GM19324 (cell line): ENCODE measurements around the gene DCST1.

Source experiments
- ATAC-seq: cut with Tn5 transposase; IDR thresholded peaks from one replicate; pipeline ENCODE4 v1.9.1; 2021; ENCODE audit warnings: mild to moderate bottlenecking, moderate library complexity; ENCODE audit not compliant: unreplicated experiment, low FRiP score

DCST1 gene

DNA sequence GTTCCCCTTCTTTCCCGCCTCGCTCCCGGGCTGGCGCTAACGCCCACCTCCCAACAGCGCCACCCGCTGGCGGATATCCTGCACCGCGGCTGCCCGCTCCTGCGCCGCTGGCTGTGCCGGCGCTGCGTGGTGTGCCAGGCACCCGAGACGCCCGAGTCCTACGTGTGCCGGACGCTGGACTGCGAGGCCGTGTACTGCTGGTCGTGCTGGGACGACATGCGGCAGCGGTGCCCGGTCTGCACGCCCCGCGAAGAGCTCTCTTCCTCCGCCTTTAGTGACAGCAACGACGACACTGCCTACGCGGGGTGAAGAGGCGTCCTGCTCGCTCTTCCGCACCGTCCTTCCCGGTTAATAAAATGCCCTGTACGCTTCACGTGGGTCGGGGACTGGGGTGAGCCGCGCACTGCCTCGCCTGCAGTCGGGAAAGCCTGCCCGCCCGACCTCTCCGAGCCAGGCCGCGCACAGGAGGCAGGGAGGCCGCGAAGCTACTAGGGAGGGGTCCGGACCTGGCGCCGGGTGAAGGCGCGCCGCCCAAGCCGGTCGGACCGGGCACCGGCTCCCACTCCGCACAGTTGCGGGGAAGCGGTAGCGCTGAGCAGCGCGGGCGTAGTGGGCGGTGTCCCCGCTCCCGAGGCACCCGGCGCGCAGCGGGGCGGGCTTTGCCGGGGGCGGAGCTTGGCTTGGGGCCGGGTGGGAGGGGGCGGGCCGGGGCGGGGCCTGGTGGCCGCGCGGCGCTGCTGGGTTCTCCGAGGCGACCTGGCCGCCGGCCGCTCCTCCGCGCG, 17.1 kb downstream of the DCST1 start, which contains the start of gene ADAM15:
ADAM15 (plus strand) TSS at position 757 of the 782 bp plus-strand sequence. CDS start 71 bp downstream, outside the sequence.
- peak; percentile 62 for ATAC-seq

DNA sequence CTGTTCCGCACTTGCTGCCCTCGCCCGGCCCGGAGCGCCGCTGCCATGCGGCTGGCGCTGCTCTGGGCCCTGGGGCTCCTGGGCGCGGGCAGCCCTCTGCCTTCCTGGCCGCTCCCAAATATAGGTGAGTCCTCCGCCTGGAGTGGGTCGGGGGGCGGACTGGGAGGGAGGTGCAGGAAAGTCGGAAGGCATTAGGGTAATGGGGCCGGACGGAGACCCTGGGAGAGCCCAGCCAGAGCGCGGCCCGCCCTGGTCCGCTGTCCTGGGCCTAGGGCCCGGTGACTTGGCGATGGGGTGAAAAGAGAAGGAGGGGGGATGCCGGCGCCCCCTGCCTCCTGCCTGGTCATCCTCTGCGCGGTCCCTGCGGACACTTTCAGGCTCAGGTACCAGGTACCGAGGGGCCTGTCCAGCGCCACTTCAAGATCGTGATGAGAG, 17.7 kb downstream of the DCST1 start:
- peak; percentile 15 for ATAC-seq

DNA sequence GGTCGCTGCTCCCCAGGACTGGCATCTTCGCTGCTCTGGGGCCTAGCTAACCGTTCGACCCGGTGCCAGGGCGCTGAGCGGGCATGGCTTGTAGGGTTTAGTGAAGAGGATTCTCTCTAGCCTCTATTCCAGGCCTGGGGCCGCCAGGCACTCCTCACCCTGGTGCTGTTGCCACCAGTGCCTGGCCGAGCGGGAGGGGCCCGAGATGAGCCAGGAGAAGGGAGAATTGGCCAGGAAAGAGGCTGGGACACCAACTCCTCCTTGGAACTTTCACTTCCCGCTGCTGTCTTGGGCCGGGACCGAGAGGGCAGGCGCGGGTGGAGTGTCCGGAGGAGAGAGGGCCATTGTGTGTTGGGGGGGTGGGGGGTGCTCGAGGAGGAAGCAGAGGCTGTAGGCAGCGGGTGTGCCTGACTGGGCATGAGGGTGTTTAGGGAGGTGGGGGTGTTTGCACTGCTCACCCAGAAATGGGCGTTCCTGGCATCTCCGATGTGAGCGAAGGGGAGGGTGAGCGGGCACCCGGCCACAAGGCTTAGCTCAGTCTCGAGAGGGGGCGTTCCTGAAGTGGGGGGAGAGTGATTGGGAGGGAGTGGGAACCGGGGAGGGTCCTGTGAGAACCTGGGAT, 18.3 kb downstream of the DCST1 start:
- ATAC-seq: no peak

DNA sequence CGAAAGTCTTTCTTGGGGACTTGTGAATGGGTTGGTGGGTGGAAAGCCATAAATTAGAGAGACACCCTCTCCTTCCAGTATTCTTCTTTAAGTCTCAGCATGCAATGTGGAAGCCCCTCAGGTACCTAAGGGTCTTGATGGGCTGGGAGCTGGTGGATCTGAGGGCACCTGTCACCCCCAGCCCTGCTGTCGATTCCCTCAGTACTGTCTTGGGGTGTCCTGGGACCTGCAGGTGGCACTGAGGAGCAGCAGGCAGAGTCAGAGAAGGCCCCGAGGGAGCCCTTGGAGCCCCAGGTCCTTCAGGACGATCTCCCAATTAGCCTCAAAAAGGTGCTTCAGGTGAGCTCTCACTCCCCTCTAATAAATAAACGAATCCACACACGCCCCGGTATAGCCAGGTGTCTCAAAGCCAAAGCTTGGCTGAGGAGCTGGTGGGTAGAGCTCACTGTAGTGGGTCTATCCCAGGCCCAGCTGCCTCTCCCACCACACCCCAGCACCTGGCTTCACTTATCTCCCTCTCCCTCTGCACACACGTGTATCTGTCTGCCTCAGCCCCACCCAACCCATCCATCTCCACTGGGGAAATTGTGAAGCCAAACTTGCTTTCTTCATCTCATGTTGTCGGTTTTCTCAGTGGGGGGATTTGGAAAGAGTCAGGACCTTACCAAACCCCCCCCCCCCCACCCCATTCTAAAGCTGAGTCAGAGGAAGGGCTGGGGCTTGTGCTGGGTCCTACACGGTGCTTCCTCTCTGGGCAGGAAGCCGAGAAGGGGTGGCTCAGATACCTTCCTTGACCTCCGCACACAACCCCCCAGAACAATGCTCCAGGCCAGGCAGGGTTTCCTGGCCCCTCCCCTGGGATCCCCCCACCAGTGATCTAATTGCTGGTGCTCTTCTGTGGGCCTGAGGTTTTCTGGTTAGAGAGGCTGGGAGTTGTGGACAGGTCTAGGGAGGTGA, 19.1 kb downstream of the DCST1 start:
- ATAC-seq: no peak

DNA sequence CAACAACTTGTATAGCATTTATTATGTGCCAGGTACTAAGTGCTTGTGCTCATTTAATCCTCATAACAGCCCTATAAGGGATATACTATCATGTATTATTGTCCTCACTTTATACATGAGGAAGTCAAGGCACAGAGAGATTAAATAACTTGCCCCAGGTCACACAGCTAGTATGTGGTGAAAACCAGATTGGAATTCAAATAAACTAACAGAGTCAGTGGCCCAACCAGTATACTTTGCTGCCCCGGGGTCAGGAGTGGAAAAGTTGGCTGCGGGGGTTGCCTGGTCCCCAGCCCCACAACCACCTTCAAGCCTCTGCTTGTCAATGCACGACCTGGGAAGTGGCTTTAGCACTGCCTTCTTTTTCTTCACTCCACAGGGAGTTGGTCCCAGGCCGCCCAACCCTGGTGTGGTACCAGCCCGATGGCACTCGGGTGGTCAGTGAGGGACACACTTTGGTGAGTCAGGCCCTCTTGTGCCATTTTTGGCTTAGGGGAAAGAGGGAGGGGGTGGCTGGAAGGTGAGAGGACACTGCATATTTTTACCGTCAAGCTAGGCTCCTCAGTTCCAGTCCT, 20.0 kb downstream of the DCST1 start:
- ATAC-seq: no peak

DNA sequence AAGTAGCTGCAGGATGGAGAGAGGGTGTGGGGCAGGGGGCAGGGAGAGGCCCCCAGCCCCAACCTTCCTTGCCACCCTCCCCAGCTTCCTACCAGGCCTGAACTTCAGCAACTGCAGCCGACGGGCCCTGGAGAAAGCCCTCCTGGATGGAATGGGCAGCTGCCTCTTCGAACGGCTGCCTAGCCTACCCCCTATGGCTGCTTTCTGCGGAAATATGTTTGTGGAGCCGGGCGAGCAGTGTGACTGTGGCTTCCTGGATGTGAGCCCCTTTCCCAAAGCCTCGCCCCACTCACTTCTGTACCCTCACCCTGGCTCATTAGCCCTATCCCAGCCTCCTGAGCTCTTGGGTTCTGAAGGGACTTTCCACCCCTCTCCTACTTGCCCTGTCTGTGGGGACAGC, 23.5 kb downstream of the DCST1 start:
- no peak for ATAC-seq

DNA sequence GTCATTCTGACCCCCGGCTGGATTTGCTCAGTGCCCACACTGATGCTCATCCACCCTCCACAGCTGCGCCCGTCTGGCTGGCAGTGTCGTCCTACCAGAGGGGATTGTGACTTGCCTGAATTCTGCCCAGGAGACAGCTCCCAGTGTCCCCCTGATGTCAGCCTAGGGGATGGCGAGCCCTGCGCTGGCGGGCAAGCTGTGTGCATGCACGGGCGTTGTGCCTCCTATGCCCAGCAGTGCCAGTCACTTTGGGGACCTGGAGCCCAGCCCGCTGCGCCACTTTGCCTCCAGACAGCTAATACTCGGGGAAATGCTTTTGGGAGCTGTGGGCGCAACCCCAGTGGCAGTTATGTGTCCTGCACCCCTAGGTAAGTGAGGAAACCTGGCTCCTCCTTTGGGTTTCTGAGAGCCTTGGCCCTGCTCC, 24.2 kb downstream of the DCST1 start:
- ATAC-seq: no peak

DNA sequence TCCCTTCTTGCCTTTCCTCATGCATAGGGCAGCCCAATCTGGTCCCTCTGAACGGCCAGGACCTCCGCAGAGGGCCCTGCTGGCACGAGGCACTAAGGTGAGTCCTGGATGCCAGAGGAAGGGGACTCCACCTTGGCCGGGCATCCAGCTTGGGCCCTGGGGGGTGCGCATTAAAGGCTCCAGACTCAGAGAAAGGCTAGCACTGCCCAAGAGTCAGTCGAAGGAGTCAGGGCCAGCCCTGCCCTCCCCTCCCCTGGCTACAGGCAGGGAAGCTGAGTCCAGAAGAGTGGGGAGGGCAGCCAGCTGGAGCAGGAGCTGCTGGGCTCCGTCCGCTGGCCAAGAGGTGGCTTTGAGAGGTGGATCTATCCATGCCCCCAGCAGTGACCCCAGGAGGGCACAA, 27.1 kb downstream of the DCST1 start:
- no peak for ATAC-seq

DNA sequence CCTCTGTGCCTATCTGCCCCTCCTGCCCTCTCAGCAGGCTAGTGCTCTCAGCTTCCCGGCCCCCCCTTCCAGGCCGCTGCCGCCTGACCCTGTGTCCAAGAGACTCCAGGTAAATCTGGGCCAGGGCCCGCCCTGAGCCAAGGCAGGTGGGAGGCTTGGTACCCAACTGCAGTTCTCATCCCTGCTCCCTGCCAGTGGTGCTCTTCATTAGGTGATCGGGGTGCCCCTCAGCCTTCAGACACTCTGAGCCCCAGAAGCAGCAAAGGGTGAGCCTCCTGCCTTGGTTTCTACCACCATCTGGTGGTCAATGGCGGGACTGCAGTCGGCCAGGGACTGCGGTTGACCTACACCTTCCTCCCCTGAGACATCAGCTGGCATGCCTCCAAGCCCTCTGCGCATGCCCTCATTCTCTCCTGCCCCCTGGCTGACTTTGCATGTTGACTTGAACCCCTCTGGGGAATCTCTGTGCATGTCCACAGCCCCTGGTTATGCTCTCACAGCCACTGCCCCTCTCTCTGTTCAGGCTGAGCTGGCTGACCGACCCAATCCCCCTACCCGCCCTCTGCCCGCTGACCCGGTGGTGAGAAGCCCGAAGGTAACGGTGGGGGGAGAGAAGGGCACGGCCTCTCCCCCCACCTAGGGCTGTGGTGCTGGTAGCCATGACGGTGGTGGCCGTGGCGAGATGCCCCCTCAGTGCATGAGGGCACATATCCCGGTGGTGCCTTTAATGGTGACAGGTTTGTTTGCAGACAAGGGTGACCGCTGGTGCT, 27.9 kb downstream of the DCST1 start:
- ATAC-seq: no peak

DNA sequence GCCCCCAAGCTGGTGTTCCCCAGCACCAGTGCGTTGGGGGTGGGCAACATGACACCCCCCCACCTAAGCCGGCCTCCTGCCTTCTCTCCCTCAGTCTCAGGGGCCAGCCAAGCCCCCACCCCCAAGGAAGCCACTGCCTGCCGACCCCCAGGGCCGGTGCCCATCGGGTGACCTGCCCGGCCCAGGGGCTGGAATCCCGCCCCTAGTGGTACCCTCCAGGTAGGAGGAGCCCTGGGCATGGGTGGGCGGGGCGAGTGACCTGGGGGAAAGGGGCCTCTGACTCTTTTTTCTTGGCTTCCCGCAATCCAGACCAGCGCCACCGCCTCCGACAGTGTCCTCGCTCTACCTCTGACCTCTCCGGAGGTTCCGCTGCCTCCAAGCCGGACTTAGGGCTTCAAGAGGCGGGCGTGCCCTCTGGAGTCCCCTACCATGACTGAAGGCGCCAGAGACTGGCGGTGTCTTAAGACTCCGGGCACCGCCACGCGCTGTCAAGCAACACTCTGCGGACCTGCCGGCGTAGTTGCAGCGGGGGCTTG, 28.6 kb downstream of the DCST1 start:
- no peak for ATAC-seq

DNA sequence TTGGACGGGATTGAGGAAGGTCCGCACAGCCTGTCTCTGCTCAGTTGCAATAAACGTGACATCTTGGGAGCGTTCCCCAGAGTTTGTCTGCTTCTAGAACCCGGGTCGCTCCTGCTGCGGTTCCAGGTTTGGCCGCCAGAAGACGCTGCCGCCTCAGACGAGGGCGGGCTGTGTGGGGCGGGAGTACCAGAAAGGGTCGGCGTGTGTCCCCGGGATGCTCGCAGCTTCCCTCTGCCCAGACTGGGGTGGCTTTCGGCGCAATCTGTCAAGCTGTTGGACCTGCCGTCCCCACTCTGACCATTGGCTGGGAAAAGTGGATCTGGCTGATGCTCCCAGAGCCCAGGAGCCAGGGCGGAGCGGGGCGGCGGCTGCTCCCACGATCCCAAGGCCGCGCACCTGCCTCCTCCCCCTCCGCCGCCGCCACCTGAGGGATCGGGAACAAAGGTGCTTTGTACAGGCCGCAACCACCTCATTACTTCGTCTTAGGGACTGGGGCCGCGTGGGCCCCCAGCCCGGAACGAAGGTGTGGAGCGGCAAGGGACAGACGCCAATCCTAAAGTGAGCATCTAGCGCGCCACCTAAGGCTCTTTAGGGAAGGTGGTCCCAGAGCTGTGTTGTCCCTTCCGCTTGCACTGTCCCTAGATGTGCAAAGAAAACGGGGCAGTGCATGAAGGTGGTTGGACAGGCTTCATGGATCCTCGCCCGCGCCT, 29.2 kb downstream of the DCST1 start:
- ATAC-seq: no peak

DNA sequence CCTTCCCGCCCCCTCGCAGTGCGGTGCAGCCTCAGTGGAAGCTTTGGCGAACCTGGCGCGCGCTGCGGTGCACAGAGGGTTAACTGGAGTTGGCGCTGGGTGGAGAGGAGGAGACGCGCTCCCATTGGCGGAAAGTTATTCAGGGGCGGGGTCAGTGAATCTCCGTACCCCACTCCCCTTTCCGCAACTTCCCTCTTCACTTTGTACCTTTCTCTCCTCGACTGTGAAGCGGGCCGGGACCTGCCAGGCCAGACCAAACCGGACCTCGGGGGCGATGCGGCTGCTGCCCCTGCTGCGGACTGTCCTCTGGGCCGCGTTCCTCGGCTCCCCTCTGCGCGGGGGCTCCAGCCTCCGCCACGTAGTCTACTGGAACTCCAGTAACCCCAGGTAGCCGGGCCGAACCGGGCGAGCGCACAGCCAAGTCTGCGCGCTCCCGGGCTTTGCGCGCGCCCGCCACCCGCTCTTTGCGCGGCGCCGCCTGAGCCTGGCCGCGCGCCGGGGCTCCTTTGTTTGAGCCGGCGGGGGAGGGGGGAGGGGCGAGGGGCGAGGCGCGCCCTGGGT, 30.0 kb downstream of the DCST1 start, which contains the start of gene EFNA4:
EFNA4 (plus strand) TSS at position 191 of the 561 bp plus-strand sequence; CDS start at position 275, 84 bp downstream.
- peak; percentile 71 for ATAC-seq

DNA sequence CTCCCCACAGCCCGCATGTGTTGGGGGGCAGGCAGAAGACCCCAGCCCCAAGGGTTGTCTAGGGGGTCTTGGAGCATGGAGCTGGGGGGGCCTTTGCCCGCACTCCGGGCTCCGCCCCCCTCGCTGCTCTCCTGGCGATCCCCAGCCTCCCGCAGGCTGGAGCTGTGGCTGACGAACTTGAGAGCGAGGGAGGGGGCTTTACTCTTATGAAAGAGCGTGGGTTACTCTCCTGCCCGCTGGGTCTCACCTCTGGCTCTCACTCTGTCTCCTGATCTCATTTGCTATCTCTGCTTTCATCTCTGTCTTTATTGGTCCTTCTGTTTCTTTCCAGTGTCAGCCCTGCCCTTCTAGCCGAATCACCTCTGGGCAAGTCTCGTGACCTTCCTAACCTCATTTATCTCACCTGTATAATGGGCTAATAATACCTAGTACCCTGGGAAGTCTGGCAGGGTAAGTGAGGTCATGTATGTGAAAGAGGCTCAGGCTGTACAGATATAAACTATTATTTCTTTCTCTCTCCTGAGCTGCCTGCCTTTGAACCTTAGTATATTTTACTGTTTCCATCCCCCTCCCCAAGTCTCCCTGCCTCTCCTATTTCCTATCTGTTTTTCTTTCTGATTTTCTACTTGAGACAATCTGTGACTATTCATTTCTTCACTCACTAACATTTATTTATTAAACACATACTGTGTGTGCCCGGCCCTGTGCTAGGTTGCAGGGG, 30.6 kb downstream of the DCST1 start:
- no peak for ATAC-seq

DNA sequence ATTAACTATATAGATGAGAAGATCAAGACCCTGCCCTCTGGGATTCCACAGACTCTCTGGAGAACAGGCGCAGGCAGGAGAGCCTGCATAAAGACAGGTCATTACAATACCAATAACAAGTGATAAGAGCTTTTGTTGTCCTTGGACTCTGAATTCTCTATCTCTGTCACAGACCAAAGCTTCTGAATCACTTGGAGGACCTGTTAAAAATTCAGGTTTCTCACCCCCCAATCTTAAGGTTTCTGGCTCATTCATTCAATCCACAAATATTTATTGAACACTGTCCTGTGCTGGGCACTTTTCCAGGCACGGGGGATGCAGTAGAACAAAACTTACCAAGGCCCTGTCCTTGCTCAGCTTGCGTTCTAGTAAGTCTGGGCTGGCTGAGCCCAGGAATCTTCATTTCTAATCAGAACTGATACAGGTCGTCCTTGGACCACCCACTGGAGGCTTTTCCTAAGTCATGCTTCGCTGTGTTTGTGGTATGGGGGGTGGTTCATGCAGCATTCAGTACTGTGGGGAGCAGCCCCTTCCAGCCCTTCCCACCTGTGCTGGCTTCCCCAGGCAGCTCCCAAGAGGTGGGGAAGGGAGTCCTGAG, 31.3 kb downstream of the DCST1 start:
- ATAC-seq: no peak

DNA sequence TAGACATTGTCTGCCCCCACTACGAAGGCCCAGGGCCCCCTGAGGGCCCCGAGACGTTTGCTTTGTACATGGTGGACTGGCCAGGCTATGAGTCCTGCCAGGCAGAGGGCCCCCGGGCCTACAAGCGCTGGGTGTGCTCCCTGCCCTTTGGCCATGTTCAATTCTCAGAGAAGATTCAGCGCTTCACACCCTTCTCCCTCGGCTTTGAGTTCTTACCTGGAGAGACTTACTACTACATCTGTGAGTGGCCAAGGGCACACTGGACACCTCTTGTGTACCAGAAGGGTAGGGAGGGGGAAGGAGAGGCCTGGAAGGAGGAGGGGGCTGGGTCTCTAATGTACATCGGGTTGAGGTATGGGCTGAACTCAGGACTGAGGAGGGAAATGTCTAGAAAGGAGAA, 33.2 kb downstream of the DCST1 start:
- no peak for ATAC-seq

DNA sequence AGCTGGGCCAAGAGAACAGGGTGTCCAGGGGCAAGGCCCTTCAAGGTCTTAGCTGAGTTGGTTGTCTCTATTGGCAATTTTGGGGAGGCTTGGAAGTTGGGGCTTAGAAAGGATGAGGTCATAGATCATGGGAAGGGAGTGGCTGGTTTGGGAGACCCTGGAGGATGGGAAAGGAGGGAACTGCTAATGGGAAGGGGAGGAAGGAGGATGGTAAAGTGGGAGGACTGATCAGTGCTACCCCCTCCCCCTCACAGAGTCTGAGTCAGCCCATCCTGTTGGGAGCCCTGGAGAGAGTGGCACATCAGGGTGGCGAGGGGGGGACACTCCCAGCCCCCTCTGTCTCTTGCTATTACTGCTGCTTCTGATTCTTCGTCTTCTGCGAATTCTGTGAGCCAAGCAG, 35.0 kb downstream of the DCST1 start:
- no peak for ATAC-seq

DNA sequence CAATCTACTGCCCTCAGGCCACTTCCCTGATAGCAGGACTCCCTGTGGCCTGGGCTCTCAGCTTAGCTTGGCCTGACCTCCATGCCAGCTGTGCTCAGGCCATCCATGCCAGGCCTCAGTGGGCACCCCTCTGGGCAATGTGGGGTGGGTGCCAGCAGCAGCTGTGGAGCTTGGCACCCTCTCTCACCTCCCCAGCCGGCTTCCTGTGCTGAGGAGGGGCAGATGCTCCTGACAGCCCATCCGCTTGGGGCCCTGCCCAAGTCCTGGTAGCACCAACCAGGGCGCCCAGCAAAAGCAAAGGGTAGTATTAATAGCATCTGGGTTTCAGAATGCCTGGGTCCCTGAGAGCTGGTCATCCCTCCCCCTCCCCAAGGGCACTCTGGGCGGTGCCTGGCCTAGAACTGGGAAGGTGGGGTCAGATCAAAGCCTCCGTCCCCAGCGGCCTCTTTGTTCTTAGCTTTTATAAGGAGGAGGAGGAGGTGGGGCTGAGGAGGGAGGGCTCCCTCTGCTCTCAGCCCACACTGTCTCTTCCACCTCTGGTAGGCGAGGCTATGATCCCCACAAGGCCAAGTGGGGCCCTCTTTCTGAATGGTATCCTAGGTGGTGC, 36.0 kb downstream of the DCST1 start:
- no peak for ATAC-seq
